Sigmoid colon (tissue), 4 donors: ENCODE data around the gene SYT5.
"Not testable (repeated sequence)": the region's sequence is repeated elsewhere in the genome, so short reads cannot be mapped to it uniquely, and the experiment has no call there.

Source experiments
- EP300 ChIP-seq, 4 donors: sonication (generic); formaldehyde crosslinking; IDR thresholded peaks; one replicate each; pipeline ENCODE4 v1.6.1; 2017; ENCODE audit warnings: antibody characterized with exemption in 4 of 4
- POLR2AphosphoS5 ChIP-seq, 4 donors: sonication (generic); formaldehyde crosslinking; IDR thresholded peaks; one replicate each; pipeline ENCODE4 v1.6.1; 2017; ENCODE audit warnings: antibody characterized with exemption in 4 of 4
- TF ChIP-seq, protein P1 (sequence below), 4 experiments: fragments of 450-650 bp in 3 of 4; fragments of 200-600 bp in 1 of 4; IDR thresholded peaks; one replicate each; pipeline ENCODE4 v1.5.1; 2016 to 2019; ENCODE audit warnings: antibody characterized with exemption in 4 of 4, mild to moderate bottlenecking in 3 of 4, moderate library complexity in 2 of 4

DNA sequence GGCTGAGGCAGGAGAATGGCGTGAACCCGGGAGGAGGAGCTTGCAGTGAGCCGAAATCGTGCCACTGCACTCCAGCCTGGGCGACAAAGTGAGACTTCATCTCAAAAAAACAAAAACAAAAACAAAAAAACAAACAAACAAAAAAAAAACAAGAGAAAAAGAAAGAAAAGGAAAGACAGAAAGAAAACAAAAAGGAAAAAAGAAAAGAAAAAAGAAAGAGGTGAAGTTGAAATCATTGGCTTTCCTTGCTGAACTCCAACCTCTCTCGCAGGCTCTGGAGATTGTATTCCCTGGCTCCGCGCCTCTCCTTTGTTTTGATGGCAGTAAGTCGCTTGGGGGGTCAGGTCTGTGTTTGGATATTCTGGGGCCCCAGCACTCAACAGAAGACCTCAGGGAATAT is 7.8 kb downstream of the SYT5 start:
- TF ChIP-seq, protein P1, sequence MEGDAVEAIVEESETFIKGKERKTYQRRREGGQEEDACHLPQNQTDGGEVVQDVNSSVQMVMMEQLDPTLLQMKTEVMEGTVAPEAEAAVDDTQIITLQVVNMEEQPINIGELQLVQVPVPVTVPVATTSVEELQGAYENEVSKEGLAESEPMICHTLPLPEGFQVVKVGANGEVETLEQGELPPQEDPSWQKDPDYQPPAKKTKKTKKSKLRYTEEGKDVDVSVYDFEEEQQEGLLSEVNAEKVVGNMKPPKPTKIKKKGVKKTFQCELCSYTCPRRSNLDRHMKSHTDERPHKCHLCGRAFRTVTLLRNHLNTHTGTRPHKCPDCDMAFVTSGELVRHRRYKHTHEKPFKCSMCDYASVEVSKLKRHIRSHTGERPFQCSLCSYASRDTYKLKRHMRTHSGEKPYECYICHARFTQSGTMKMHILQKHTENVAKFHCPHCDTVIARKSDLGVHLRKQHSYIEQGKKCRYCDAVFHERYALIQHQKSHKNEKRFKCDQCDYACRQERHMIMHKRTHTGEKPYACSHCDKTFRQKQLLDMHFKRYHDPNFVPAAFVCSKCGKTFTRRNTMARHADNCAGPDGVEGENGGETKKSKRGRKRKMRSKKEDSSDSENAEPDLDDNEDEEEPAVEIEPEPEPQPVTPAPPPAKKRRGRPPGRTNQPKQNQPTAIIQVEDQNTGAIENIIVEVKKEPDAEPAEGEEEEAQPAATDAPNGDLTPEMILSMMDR (IDR thresholded peaks at IDR 0.05), result not testable (repeated sequence)
- not testable (repeated sequence) for TF ChIP-seq EP300, POLR2AphosphoS5 (IDR thresholded peaks at IDR 0.05)
